ENCODE results near the gene ENKD1.

Gene ENKD1, protein sequence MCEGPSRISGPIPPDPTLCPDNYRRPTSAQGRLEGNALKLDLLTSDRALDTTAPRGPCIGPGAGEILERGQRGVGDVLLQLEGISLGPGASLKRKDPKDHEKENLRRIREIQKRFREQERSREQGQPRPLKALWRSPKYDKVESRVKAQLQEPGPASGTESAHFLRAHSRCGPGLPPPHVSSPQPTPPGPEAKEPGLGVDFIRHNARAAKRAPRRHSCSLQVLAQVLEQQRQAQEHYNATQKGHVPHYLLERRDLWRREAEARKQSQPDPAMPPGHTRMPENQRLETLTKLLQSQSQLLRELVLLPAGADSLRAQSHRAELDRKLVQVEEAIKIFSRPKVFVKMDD

DNA sequence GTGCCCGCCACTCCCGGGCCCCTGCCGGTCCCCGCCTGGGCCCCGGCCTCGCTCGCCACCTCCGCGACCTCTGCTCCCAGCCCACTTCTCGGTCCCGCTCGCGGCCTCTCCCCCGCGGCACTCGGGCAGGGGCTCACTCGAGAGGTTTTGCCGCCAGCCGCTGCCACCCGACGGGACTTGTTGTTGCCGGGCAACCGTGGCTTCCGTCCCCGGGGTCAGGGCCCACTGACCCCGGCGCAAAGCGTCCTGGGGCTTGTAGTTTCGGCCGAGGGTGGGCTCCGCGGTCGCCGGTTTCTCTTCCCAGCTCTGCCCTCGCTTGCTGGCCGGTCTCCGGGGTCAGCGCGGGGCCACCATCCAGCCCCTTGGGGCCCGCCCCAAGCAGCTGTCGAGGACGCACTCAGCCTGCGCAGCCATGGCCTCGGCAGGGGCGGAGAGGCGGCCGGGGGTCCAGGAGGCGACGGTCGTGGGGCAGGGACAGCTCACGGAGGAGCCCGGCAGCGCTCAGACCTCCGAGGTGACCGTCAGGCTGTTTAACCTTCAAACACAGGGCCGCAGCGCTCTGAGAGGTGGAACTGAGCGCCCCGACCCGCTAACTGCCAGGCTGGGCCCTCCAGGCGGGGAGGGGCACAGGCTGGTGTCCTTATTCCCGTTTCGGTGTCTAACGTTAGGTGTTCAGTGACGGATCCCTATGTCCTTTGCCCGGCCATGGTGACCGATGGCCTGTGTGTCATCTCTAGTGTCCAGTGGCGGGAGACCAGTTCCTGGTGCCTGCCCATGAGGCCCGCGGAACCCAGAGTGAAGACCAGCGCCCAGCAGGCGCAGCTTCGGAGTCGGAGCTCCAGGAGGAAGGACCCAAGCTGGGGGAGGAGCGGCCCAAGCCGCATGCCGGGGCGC is at the start of gene ENKD1, which contains the start of gene C16orf86:
Gene ENKD1 (minus strand): TSS at position 192 of the 894 bp plus-strand sequence. CDS start 308 bp downstream, outside the sequence.
Gene C16orf86 (plus strand): TSS at position 256 of the 894 bp plus-strand sequence. CDS start 157 bp downstream, at position 413.
- H3K4me3 ChIP-seq (ENCODE audit: low read length): peak within 1 kb of the TSS; percentile 58
- TF ChIP-seq, protein P1, sequence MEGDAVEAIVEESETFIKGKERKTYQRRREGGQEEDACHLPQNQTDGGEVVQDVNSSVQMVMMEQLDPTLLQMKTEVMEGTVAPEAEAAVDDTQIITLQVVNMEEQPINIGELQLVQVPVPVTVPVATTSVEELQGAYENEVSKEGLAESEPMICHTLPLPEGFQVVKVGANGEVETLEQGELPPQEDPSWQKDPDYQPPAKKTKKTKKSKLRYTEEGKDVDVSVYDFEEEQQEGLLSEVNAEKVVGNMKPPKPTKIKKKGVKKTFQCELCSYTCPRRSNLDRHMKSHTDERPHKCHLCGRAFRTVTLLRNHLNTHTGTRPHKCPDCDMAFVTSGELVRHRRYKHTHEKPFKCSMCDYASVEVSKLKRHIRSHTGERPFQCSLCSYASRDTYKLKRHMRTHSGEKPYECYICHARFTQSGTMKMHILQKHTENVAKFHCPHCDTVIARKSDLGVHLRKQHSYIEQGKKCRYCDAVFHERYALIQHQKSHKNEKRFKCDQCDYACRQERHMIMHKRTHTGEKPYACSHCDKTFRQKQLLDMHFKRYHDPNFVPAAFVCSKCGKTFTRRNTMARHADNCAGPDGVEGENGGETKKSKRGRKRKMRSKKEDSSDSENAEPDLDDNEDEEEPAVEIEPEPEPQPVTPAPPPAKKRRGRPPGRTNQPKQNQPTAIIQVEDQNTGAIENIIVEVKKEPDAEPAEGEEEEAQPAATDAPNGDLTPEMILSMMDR (IDR thresholded peaks at IDR 0.05; ENCODE audit: insufficient read depth, low read depth, low read length, missing control alignments): no peak
- DNase-seq (ENCODE audit: low read depth): peak; percentile 53

DNA sequence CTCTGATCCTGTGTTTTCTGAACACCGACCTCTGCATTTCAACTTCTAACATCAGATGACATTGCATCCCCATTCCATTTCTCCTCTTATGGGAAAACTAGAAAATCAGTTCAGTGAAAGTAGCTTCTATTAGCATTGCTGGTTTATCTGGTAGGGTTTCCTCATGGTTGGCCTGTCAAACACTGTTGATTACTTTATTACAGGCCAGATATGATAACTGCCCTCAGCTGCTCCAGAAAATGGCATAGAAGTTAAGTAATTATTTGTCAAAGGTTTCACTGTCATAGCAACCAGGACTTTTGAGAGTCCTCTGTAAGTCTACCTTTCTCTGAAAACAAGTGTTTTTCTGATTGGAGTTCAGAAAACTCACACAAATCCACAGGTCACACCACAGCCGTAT is 49.5 kb upstream of the ENKD1 start:
- no peak overlapping the region for H3K4me3 ChIP-seq (ENCODE audit: low read length)
- no peak for DNase-seq (ENCODE audit: low read depth)
- TF ChIP-seq, protein P1 (IDR thresholded peaks at IDR 0.05; ENCODE audit: insufficient read depth, low read depth, low read length, missing control alignments): no peak

DNA sequence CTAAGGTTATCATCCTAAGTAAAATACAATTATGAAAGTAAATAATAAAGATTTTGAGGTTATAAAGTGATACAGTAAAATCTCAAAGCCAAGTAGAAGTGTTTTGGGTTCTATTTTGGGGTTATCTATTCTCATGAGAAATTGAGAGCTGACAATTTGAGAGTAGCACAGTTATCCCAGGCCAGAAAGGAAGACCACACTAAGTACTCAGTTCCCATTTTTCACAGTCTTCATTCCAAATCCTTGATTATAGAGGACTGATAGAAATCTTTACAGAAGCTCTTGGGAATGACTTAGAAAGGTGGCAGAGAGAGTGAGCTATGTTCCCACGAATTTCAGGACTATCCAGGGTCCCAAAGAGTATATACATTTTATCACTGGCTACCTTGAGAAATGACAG is 48.0 kb upstream of the ENKD1 start:
- no peak overlapping the region for H3K4me3 ChIP-seq (ENCODE audit: low read length)
- DNase-seq (ENCODE audit: low read depth): no peak
- TF ChIP-seq, protein P1 (IDR thresholded peaks at IDR 0.05; ENCODE audit: insufficient read depth, low read depth, low read length, missing control alignments): no peak

DNA sequence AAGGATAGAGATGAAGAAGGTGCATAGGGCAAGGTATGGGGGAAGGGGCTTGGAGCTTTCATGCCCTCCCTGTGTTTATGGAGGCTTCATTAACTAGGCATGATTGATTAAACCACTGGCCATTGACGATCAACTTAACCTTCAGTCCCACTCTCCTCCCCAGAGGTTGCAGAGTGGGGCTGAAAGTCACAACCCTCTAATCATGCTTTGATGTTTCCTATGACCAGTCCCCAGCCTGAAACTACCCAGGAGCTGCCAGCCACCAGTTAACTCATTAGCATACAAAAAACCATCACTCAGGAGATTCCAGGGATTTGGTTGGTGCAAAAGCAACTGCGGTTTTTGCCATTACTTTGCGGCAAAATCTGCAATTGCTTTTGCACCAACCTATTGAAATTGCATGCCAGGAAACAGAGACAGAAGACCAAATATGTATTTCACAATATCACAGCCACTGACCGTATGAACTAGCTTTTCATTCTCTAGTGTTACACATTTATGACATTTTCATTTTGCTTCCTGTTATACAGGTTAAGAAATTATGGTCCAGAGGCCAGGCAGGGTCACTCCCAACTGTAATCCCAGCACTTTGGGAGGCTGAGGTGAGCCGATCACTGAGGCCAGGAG is 47.2 kb upstream of the ENKD1 start:
- no peak for DNase-seq (ENCODE audit: low read depth)
- TF ChIP-seq, protein P1 (IDR thresholded peaks at IDR 0.05; ENCODE audit: insufficient read depth, low read depth, low read length, missing control alignments): no peak
- H3K4me3 ChIP-seq (ENCODE audit: low read length): no peak overlapping the region

DNA sequence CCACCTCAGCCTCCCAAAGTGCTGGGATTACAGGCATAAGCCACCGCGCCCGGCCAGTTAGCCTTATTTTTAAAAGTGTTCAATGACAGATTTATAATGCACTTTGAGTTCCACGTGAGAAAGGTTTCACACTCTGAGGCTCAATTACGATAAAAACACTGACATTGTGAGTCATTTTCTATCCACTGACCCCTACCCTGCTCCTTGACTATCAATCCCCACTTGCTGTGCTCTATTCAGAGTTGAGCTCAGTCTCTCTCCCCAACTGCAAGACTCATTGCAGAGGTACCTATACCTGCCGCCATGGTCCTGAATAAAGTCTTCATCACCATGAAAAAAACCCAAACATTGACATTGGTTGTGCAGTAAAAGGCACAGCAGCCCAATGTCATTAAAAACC is 44.1 kb upstream of the ENKD1 start:
- TF ChIP-seq, protein P1 (IDR thresholded peaks at IDR 0.05; ENCODE audit: insufficient read depth, low read depth, low read length, missing control alignments): no peak
- no peak for DNase-seq (ENCODE audit: low read depth)
- H3K4me3 ChIP-seq (ENCODE audit: low read length): no peak overlapping the region

DNA sequence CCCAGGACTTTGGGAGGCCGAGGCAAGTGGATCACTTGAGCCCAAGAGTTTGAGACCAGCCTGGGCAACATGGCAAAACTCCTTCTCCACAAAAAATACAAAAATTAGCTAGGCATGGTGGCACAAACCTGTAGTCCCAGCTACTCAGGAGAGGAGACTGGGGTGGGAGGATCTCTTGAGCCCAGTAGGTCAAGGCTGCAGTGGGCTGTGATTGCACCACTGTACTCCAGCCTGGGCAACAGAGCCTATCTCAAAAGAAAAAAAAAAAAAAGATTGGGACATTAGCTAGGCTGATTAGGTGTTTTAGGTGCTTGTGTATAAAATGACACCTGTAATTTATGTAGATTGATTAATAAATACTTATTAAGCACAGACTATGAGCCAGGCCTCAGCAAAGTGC is 42.5 kb upstream of the ENKD1 start:
- TF ChIP-seq, protein P1 (IDR thresholded peaks at IDR 0.05; ENCODE audit: insufficient read depth, low read depth, low read length, missing control alignments): no peak
- no peak for DNase-seq (ENCODE audit: low read depth)
- H3K4me3 ChIP-seq (ENCODE audit: low read length): no peak overlapping the region

All from epithelial cell of esophagus (primary cell).